Measurements from ENCODE around the gene RAPGEF1. TPM values are rescaled to one million over a fixed set of nuclear protein-coding genes. Genes with fewer than 3 reads are reported as not detected.
"Not testable (repeated sequence)": the region's sequence is repeated elsewhere in the genome, so short reads cannot be mapped to it uniquely, and the experiment has no call there.

The RAPGEF1 gene
- total RNA-seq, 2 experiments from 2014 or later: 187 to 215 TPM

DNA sequence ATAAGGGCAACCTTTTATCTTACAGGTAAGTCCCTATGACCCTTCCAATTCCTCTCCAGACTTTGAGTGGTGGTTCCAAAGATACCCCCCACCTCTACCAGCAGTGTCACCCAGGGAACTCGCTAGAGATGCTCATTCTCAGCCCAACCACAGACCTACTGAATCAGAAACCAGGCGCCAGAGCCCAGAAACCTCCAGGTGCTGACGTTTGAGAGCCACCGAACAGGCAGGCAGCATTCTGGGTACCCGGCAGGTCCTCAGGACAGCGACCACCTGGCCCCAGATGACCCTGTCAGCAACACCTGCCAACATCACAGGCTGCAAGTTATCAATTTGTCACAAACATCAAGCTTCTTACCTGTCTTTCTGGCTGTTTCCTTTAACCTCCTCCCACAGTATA, 19.5 kb downstream of the RAPGEF1 start:
- H3K27me3 Mint-ChIP-seq: no peaks in the 10 kb centered on the region
- peaks cover 29% of the 10 kb centered on the region for H3K36me3 Mint-ChIP-seq
- DNase-seq: peak; percentile 74
- peak; percentile 75 for ATAC-seq
- peak overlapping the region; percentile 67 for H3K27ac Mint-ChIP-seq
- H3K4me3 Mint-ChIP-seq: peak overlapping the region; percentile 30
- peaks cover 65% of the 10 kb centered on the region for H3K4me1 Mint-ChIP-seq
- CTCF ChIA-PET: interaction anchor here (1.0 to 2.8 kb wide), 9 partner anchors 8 to 135 kb away, joined by 3 to 11 read pairs (median 4); no protein-coding TSS in a partner anchor
- no peaks in the 10 kb centered on the region for H3K9me3 Mint-ChIP-seq (ENCODE audit: low read depth)

DNA sequence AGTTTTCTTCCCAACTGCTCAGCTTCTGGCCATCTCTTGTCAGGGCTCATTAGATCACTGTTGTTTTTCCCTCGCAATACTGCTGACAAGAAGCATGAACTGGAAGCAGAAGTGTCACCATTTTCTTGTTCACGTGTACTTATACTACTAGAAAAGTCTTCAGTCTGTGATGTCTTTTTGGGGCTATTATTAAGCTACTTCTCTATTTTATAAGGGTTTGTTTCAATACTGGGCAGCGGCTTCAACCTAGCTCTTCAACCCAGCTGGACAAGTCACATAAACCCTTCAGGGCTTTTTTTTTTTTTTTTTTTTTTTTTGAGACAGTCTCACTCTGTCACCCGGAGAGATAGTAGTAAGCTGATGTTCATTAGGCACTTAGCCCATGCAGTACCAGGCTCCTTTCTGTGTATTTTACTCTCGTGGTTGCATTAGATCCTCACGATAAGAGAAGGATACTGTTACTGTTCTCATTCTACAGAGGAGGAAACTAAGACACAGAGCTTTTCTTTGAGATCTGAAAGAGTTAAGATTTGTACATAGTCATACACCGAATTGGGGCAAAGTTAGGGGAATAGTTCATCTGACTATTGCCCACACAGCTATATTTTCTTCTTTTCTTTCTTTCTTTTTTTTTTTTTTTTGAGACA, 20.5 kb downstream of the RAPGEF1 start:
- peak overlapping the region; percentile 67 for H3K27ac Mint-ChIP-seq
- ATAC-seq: peak; percentile 22

DNA sequence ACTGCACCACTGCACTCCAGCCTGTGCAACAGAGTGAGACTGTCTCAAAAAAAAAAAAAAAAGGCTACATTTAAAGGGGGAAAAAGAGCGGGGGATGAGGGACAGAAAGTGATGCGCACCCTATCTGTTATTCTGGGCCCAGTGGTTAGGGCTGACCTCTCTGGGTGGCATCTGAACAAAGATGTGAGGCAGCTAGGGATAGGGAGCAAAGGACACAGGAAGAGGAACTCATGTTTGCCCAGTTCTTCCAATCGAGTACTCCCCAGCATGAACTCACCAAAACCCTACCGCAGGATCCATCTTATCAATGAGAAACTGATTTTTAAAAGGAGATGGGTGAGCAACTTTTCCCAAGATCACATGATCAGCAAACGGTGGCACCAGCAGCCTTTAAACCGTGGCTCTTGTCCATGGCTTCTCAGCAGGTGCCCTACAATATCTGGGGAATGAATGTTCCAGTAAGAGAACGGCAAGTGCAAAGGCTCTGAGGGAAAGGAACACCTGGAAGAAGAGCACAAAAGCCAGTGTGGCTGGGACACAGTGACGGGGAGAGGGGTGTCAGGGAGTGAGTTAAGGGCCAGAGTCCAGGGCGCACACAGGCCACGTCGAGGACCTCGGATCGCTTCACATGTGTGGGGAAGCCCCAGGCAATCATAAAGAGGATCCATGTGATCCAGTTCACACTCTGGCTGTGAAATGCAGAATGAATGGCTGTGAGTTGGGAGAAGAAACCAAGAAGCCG, 22.0 kb downstream of the RAPGEF1 start:
- no peaks in the 10 kb centered on the region for H3K27me3 Mint-ChIP-seq
- ATAC-seq (no peak), DNase-seq (no peak)
- peaks cover 20% of the 10 kb centered on the region for H3K36me3 Mint-ChIP-seq
- H3K27ac Mint-ChIP-seq: no peak overlapping the region
- H3K4me3 Mint-ChIP-seq: no peak overlapping the region
- H3K4me1 Mint-ChIP-seq: peaks cover 57% of the 10 kb centered on the region
- no peaks in the 10 kb centered on the region for H3K9me3 Mint-ChIP-seq (ENCODE audit: low read depth)
- CTCF ChIA-PET: interaction anchor here (0.7 to 1.4 kb wide), 4 partner anchors 10 to 87 kb away, joined by 3 to 4 read pairs (median 3); no protein-coding TSS in a partner anchor

More for the DNA sequence above, 20.5 kb downstream of the RAPGEF1 start:
- Mint-ChIP-seq H3K27me3 (no peaks in the 10 kb centered on the region), H3K36me3 (peaks cover 27% of the 10 kb centered on the region), H3K9me3 (ENCODE audit: low read depth) (no peaks in the 10 kb centered on the region), H3K4me3 (no peak overlapping the region), H3K4me1 (peaks cover 62% of the 10 kb centered on the region)
- CTCF ChIA-PET: interaction anchor here (0.8 to 1.7 kb wide), 13 partner anchors 9 to 134 kb away, joined by 3 to 11 read pairs (median 4); no protein-coding TSS in a partner anchor
- DNase-seq: no peak

DNA sequence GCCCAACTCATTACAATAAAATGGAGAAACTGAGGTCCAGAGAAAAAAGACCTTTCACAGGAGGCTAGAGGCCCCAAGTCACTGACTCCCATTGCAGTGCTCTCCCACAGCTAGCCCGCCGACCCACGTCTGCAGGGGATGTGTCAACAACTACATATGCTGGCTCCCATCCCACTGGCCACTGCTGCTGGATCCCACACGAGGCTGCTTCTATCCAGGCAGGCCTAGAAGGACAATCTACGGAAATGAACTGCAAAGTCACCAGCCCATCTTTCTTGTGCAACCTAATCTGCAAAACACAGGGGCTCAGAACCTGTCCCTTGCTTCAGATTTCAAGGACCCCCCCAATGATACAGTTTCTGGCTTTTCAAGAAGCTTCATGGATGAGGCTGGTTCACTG, 24.0 kb downstream of the RAPGEF1 start:
- no peaks in the 10 kb centered on the region for H3K27me3 Mint-ChIP-seq
- no peaks in the 10 kb centered on the region for H3K9me3 Mint-ChIP-seq (ENCODE audit: low read depth)
- H3K4me3 Mint-ChIP-seq: no peak overlapping the region
- CTCF ChIA-PET: interaction anchor here (1.2 kb wide), 1 partner anchor 11 kb away, joined by 3 read pairs; no protein-coding TSS in a partner anchor
- ATAC-seq (no peak), DNase-seq (no peak)
- no peak overlapping the region for H3K27ac Mint-ChIP-seq
- peaks cover 64% of the 10 kb centered on the region for H3K4me1 Mint-ChIP-seq
- H3K36me3 Mint-ChIP-seq: peaks cover 15% of the 10 kb centered on the region

DNA sequence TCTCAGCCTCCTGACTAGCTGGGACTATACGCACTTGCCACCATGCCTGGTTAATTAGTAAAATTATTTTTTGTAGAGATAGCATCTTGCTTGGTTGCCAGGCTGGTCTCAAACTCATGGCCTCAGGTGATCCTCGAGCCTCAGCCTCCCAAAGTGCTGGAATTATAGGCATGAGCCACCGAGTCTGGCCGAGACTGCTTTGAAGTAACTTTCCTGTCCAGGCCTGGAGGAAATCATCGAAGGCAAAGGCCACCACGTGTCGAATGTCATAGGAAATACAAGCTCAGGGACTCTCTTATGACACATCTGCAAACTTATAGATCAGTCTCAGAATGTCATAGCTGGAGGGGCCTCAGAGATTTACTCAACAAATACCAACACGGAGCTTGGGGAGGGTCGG, 25.1 kb downstream of the RAPGEF1 start:
- no peaks in the 10 kb centered on the region for H3K9me3 Mint-ChIP-seq (ENCODE audit: low read depth)
- no peak for DNase-seq
- H3K27me3 Mint-ChIP-seq: no peaks in the 10 kb centered on the region
- ATAC-seq: no peak
- no peak overlapping the region for H3K4me3 Mint-ChIP-seq
- peaks cover 63% of the 10 kb centered on the region for H3K4me1 Mint-ChIP-seq
- CTCF ChIA-PET: interaction anchor here (0.9 to 1.3 kb wide), 2 partner anchors 12 to 62 kb away, joined by 3 to 5 read pairs; no protein-coding TSS in a partner anchor
- peaks cover 17% of the 10 kb centered on the region for H3K36me3 Mint-ChIP-seq
- H3K27ac Mint-ChIP-seq: no peak overlapping the region

DNA sequence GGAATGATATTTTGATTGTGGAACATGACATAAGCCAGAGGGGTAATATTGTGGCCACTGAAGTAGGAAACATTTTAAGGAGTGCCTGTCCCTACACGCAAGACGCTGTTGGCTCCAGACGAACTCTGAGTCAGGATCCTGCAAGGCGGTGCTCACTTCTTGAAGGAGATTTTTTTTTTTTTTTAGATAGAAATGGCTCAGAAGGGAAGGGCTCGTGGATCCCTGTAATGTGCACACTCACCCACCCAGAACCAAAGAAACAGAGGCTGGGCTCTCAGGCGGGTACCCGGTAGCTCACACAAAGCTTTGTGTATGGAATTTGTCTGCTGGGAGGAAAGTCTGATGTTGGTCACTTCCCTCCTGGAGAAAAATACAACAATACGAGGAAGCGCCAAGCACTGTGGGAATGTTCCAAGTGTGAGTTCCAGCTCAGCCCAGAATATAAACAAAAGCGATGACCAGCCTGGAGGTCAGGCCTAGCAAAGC, 25.7 kb downstream of the RAPGEF1 start:
- peaks cover 17% of the 10 kb centered on the region for H3K36me3 Mint-ChIP-seq
- H3K4me1 Mint-ChIP-seq: peaks cover 64% of the 10 kb centered on the region
- no peak overlapping the region for H3K27ac Mint-ChIP-seq
- CTCF ChIA-PET: interaction anchor here (1.3 kb wide), 1 partner anchor 62 kb away, joined by 5 read pairs; no protein-coding TSS in a partner anchor
- H3K27me3 Mint-ChIP-seq: no peaks in the 10 kb centered on the region
- ATAC-seq (no peak), DNase-seq (no peak)
- H3K4me3 Mint-ChIP-seq: no peak overlapping the region
- H3K9me3 Mint-ChIP-seq (ENCODE audit: low read depth): no peaks in the 10 kb centered on the region

DNA sequence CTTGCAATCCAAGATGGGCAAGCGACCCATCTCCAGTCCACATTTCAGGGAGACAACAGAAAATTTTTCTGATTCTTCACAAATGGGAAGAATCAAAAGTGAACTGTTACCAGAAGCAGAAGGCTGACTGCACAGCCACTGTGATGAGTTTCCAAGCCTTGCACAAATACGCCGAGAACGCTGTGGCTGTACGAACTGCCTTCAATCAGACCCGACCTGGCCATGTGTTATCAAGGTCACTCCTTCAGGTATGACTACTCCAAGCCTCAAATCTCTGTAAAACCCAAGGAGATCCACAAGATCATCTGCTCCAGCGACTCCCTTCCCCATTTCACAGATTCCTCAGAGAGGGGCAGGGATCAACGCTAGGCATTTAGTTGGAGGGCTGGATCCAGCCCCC, 26.9 kb downstream of the RAPGEF1 start:
- no peaks in the 10 kb centered on the region for H3K9me3 Mint-ChIP-seq (ENCODE audit: low read depth)
- DNase-seq (no peak), ATAC-seq (no peak)
- CTCF ChIA-PET: interaction anchor here (0.8 to 4.0 kb wide), 3 partner anchors 9 to 122 kb away, joined by 5 to 13 read pairs (median 9); no protein-coding TSS in a partner anchor
- H3K4me1 Mint-ChIP-seq: peaks cover 62% of the 10 kb centered on the region
- no peak overlapping the region for H3K4me3 Mint-ChIP-seq
- peaks cover 20% of the 10 kb centered on the region for H3K36me3 Mint-ChIP-seq
- no peaks in the 10 kb centered on the region for H3K27me3 Mint-ChIP-seq
- H3K27ac Mint-ChIP-seq: peak overlapping the region; percentile 48

DNA sequence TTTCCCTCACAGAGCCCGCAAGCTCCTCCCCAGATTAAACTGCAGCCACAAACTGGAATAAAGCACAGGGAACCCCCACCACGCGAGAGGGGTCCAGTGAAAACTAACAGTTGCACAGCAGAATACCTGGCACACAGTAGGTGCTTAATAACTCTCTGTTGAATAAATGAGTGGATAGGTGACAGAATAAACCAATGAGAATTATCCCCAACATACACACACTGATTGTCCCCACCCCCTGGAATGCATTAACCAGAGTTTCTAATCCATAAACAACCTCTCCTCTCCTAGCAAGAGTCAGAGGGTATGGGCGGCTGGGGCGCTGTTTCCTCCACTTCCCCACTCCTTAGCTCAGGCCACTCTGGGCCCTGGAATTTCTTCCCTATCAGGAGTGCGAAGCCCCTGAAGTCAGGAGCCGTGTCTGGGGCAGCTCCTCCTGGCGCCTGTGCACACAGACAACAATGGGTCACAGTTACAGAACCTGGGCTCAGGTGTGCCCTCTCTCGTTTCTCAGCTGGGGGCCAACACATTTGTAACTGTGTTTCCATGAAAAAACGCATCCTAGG, 27.6 kb downstream of the RAPGEF1 start:
- H3K36me3 Mint-ChIP-seq: peaks cover 20% of the 10 kb centered on the region
- CTCF ChIA-PET: interaction anchor here (2.0 to 4.0 kb wide), 3 partner anchors 9 to 121 kb away, joined by 9 to 16 read pairs (median 13); no protein-coding TSS in a partner anchor

DNA sequence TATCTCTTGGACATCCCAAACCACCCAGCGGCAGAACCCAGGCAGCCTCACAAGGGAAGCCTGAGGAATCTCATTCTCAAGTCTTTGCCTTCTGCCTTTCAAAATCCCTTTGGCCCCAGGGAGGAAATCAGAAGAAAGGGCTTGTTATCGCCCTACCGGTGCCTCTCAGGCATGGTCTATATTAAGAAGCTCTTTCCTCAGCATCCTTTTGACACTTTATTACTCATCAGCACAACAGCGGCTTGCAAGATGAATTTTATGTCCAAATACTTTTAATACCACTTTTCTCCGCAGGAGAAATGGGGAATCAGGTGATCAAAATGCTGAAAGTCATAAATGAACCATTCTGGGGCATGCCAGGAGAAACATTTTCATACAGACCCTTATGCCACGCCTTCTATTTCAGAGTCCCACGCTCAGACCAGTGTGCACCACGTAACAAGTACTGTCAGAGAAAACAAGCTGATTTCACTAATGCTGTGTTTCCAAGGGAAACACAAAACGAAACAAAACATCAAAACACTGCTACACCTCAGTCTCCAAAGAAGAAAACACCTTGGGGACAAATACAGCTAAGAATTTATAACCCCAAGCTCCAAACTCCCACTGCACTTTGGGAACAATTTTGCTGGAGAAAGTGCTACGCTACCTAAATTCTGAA, 30.0 kb downstream of the RAPGEF1 start:
- H3K9me3 Mint-ChIP-seq (ENCODE audit: low read depth): no peaks in the 10 kb centered on the region
- ATAC-seq: peak; percentile 82
- DNase-seq: peak; percentile 67
- H3K4me3 Mint-ChIP-seq: peak overlapping the region; percentile 54
- peaks cover 18% of the 10 kb centered on the region for H3K36me3 Mint-ChIP-seq
- peaks cover 82% of the 10 kb centered on the region for H3K4me1 Mint-ChIP-seq
- H3K27me3 Mint-ChIP-seq: no peaks in the 10 kb centered on the region
- H3K27ac Mint-ChIP-seq: peak overlapping the region; percentile 90
- CTCF ChIA-PET: interaction anchor here (0.7 to 4.1 kb wide), 17 partner anchors 9 to 360 kb away, joined by 3 to 35 read pairs (median 6); no protein-coding TSS in a partner anchor

More for the DNA sequence above, 27.6 kb downstream of the RAPGEF1 start:
- Mint-ChIP-seq H3K4me1 (peaks cover 68% of the 10 kb centered on the region), H3K27ac (peak overlapping the region; percentile 48), H3K9me3 (ENCODE audit: low read depth) (no peaks in the 10 kb centered on the region), H3K4me3 (no peak overlapping the region), H3K27me3 (no peaks in the 10 kb centered on the region)
- DNase-seq (no peak), ATAC-seq (no peak)

DNA sequence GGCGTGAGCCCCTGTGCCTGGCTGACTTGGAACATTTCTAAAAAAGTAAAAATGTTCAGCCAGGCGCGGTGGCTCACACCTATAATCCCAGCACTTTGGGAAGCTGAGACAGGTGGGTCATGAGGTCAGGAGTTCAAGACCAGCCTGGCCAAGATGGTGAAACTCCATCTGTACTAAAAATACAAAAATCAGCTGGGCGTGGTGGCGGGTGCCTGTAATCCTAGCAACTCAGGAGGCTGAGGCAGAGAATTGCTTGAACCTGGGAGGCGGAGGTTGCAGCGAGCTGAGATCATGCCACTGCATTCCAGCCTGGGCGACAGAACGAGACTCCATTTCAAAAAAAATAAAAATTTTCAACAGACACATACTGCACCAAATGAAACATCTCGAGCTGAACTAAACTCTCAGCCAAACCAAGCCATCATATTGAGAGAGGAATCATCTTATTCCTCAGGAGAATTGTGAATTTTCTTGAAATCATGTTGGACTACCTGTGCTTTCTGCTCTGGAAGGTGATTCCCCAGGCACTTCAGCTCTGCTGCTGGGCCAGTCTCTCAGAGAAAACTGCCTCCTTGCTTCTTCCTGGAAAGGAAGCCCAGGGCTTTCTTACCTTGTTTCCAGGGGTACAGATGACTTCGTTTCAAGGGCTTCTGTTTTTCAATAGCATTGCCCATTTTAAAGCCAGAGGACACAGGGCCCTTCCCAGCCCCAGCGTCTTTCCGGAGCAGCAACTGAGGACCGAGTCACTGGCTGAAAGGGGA, 30.7 kb downstream of the RAPGEF1 start:
- H3K4me3 Mint-ChIP-seq: peak overlapping the region; percentile 54
- CTCF ChIA-PET: interaction anchor here (0.7 to 4.1 kb wide), 13 partner anchors 10 to 118 kb away, joined by 3 to 35 read pairs (median 10); no protein-coding TSS in a partner anchor

DNA sequence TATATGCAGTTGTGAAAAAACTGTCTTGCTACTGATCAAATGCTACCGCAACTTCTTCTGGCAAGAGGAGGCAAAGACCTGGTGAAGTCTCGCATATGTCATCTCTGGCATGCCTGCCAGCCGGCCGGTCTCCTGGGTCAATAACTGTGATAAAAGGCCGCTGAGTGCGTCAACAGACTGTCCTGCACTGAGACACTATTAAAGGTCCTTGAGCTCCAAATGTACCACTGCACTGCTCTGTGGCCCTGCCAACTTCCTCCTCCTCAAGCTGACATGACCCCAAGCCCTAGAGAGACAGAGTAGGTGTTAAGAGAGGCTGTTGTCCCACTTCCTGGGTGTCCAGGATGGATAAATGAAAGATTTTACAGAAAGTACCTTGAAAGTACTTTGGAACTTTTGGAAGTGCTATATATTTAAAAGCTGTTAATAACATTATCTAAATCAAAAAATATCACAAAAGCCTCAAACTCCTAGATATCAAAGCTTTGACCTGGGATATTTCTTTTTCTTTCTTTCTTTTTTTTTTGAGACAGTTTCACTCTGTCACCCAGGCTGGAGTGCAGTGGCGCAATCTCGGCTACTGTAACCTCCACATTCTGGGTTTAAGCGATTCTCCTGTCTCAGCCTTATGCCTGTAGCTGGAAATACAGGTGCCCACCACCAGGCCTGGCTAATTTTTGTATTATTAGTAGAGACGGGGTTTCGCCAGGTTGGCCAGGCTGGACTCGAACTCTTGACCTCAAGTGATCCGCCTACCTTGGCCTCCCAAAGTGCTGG, 31.5 kb downstream of the RAPGEF1 start:
- CTCF ChIA-PET: interaction anchor here (0.9 to 4.1 kb wide), 9 partner anchors 11 to 31 kb away, joined by 3 to 35 read pairs (median 6); no protein-coding TSS in a partner anchor
- Mint-ChIP-seq H3K36me3 (peaks cover 17% of the 10 kb centered on the region), H3K4me1 (peaks cover 92% of the 10 kb centered on the region), H3K9me3 (ENCODE audit: low read depth) (no peaks in the 10 kb centered on the region), H3K27me3 (no peaks in the 10 kb centered on the region), H3K27ac (peak overlapping the region; percentile 84), H3K4me3 (peak overlapping the region; percentile 29)
- peak; percentile 48 for ATAC-seq
- DNase-seq: peak; percentile 55

More for the DNA sequence above, 30.7 kb downstream of the RAPGEF1 start:
- not testable (repeated sequence) for H3K27me3 Mint-ChIP-seq; ATAC-seq; DNase-seq; H3K9me3 Mint-ChIP-seq (ENCODE audit: low read depth)
- Mint-ChIP-seq H3K4me1 (peaks cover 86% of the 10 kb centered on the region), H3K36me3 (peaks cover 17% of the 10 kb centered on the region), H3K27ac (peak overlapping the region; percentile 90)

Measured in activated CD8-positive, alpha-beta memory T cell treated with anti-CD3 and anti-CD28 coated beads, Interleukin-2, amount 10 ng/mL, durations not matched to agents 7 days and 5 days (primary cell).